SK-N-SH treated with all-trans-retinoic acid at 6 μM for 48 hours (cell line): Measurements from ENCODE around the gene MRPL42.

ENCODE experiments used
- ATAC-seq: fragments of 200-7000 bp; cut with Tn5 transposase; 3 replicates; pipeline ENCODE4 v1.9.1; 2020; ENCODE audit warnings: mild to moderate bottlenecking, moderate library complexity
- ARNTL ChIP-seq: fragments of 450-650 bp; formaldehyde crosslinking; IDR thresholded peaks from 2 replicates; pipeline ENCODE4 v1.5.0; 2020; ENCODE audit warnings: low read depth, mild to moderate bottlenecking, moderate library complexity, borderline replicate concordance
- BACH2 ChIP-seq: fragments of 250-450 bp; sonication (Bioruptor Pico); IDR thresholded peaks from 2 replicates; pipeline ENCODE4 v1.9.0; 2021; ENCODE audit warnings: mild to moderate bottlenecking, borderline replicate concordance
- CREB5 ChIP-seq: fragments of 250-450 bp; sonication (Bioruptor Pico); IDR thresholded peaks from 2 replicates; pipeline ENCODE4 v1.5.1; 2020; ENCODE audit warnings: low read depth, mild to moderate bottlenecking, moderate library complexity
- CSDC2 ChIP-seq: fragments of 250-450 bp; sonication (Bioruptor Pico); IDR thresholded peaks from 2 replicates; pipeline ENCODE4 v1.5.0; 2020; ENCODE audit warnings: mild to moderate bottlenecking, moderate library complexity
- ESRRG ChIP-seq: fragments of 250-450 bp; sonication (Bioruptor Pico); IDR thresholded peaks from 2 replicates; pipeline ENCODE4 v1.6.1; 2021; ENCODE audit warnings: mild to moderate bottlenecking
- GLIS3 ChIP-seq: fragments of 250-450 bp; sonication (Bioruptor Pico); IDR thresholded peaks from 2 replicates; pipeline ENCODE4 v1.5.0; 2020; ENCODE audit warnings: mild to moderate bottlenecking, moderate library complexity
- ISL1 ChIP-seq: fragments of 250-450 bp; sonication (Bioruptor Pico); IDR thresholded peaks from 2 replicates; pipeline ENCODE4 v2.1.2; 2022; ENCODE audit warnings: mild to moderate bottlenecking, moderate library complexity
- PPARA ChIP-seq: fragments of 250-450 bp; sonication (Bioruptor Pico); IDR thresholded peaks from 2 replicates; pipeline ENCODE4 v1.5.0; 2020; ENCODE audit warnings: mild to moderate bottlenecking, borderline replicate concordance
- RARB ChIP-seq: fragments of 250-450 bp; sonication (Bioruptor Pico); IDR thresholded peaks from 2 replicates; pipeline ENCODE4 v1.8.0; 2021; ENCODE audit warnings: mild to moderate bottlenecking, moderate library complexity
- SNAI2 ChIP-seq: fragments of 250-450 bp; sonication (Bioruptor Pico); IDR thresholded peaks from 2 replicates; pipeline ENCODE4 v1.5.0; 2020; ENCODE audit warnings: mild to moderate bottlenecking, moderate library complexity
- TCF4 ChIP-seq: fragments of 250-450 bp; sonication (Bioruptor Pico); IDR thresholded peaks from 2 replicates; pipeline ENCODE4 v1.8.0; 2021; ENCODE audit warnings: mild to moderate bottlenecking, moderate library complexity, borderline replicate concordance
- TOX ChIP-seq: fragments of 250-450 bp; sonication (Bioruptor Pico); IDR thresholded peaks from 2 replicates; pipeline ENCODE4 v1.8.0; 2021; ENCODE audit warnings: mild to moderate bottlenecking, moderate library complexity, borderline replicate concordance
- ZFP3 ChIP-seq: fragments of 250-450 bp; sonication (Bioruptor Pico); IDR thresholded peaks from 2 replicates; pipeline ENCODE4 v1.5.0; 2020; ENCODE audit warnings: mild to moderate bottlenecking, moderate library complexity
- ZFP30 ChIP-seq: fragments of 450-650 bp; formaldehyde crosslinking; IDR thresholded peaks from 2 replicates; pipeline ENCODE4 v1.5.0; 2022; ENCODE audit warnings: mild to moderate bottlenecking, moderate library complexity
- ZNF565 ChIP-seq: fragments of 450-650 bp; formaldehyde crosslinking; conservative IDR thresholded peaks from 2 replicates; pipeline ENCODE4 v1.5.0; 2020; ENCODE audit warnings: low read depth, mild to moderate bottlenecking, moderate library complexity
- ZNF70 ChIP-seq: fragments of 450-650 bp; formaldehyde crosslinking; IDR thresholded peaks from 2 replicates; pipeline ENCODE4 v1.5.0; 2020; ENCODE audit warnings: mild to moderate bottlenecking, moderate library complexity
- ZNF8 ChIP-seq: fragments of 450-650 bp; formaldehyde crosslinking; IDR thresholded peaks from 2 replicates; pipeline ENCODE4 v1.5.0; 2020; ENCODE audit warnings: mild to moderate bottlenecking, moderate library complexity
- TF ChIP-seq, protein P1 (sequence below): fragments of 250-450 bp; sonication (Bioruptor Pico); IDR thresholded peaks from 2 replicates; pipeline ENCODE4 v1.8.0; 2020; ENCODE audit warnings: mild to moderate bottlenecking, moderate library complexity, borderline replicate concordance
- TF ChIP-seq, protein P2 (sequence below): fragments of 250-450 bp; sonication (Bioruptor Pico); IDR thresholded peaks from 2 replicates; pipeline ENCODE4 v1.5.0; 2020; ENCODE audit warnings: mild to moderate bottlenecking, moderate library complexity
- TF ChIP-seq, protein P3 (sequence below): fragments of 250-450 bp; sonication (Bioruptor Pico); IDR thresholded peaks from 2 replicates; pipeline ENCODE4 v1.8.0; 2021; ENCODE audit warnings: low read depth, mild to moderate bottlenecking, moderate library complexity, borderline replicate concordance
- TF ChIP-seq, protein P4 (sequence below): fragments of 250-450 bp; sonication (Bioruptor Pico); IDR thresholded peaks from 2 replicates; pipeline ENCODE4 v1.5.1; 2021; ENCODE audit warnings: mild to moderate bottlenecking, moderate library complexity

The MRPL42 gene

GRCh38 chr12:93459097-93459496 is 8.2 kb upstream of the MRPL42 start:
- ATAC-seq: no peak
- TF ChIP-seq BACH2: no peak
- TF ChIP-seq, protein P1, sequence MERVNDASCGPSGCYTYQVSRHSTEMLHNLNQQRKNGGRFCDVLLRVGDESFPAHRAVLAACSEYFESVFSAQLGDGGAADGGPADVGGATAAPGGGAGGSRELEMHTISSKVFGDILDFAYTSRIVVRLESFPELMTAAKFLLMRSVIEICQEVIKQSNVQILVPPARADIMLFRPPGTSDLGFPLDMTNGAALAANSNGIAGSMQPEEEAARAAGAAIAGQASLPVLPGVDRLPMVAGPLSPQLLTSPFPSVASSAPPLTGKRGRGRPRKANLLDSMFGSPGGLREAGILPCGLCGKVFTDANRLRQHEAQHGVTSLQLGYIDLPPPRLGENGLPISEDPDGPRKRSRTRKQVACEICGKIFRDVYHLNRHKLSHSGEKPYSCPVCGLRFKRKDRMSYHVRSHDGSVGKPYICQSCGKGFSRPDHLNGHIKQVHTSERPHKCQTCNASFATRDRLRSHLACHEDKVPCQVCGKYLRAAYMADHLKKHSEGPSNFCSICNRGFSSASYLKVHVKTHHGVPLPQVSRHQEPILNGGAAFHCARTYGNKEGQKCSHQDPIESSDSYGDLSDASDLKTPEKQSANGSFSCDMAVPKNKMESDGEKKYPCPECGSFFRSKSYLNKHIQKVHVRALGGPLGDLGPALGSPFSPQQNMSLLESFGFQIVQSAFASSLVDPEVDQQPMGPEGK (CRISPR knock-in tag): no peak
- no peak for TF ChIP-seq CREB5 (CRISPR knock-in tag)
- TF ChIP-seq TOX (CRISPR knock-in tag): no peak
- no peak for TF ChIP-seq PPARA
- TF ChIP-seq ISL1 (CRISPR knock-in tag): no peak
- no peak for TF ChIP-seq ZFP30
- no peak for TF ChIP-seq ZFP3 (CRISPR knock-in tag)
- no peak for TF ChIP-seq TCF4 (CRISPR knock-in tag)
- TF ChIP-seq ZNF565 (CRISPR knock-in tag): no peak
- TF ChIP-seq, protein P2, sequence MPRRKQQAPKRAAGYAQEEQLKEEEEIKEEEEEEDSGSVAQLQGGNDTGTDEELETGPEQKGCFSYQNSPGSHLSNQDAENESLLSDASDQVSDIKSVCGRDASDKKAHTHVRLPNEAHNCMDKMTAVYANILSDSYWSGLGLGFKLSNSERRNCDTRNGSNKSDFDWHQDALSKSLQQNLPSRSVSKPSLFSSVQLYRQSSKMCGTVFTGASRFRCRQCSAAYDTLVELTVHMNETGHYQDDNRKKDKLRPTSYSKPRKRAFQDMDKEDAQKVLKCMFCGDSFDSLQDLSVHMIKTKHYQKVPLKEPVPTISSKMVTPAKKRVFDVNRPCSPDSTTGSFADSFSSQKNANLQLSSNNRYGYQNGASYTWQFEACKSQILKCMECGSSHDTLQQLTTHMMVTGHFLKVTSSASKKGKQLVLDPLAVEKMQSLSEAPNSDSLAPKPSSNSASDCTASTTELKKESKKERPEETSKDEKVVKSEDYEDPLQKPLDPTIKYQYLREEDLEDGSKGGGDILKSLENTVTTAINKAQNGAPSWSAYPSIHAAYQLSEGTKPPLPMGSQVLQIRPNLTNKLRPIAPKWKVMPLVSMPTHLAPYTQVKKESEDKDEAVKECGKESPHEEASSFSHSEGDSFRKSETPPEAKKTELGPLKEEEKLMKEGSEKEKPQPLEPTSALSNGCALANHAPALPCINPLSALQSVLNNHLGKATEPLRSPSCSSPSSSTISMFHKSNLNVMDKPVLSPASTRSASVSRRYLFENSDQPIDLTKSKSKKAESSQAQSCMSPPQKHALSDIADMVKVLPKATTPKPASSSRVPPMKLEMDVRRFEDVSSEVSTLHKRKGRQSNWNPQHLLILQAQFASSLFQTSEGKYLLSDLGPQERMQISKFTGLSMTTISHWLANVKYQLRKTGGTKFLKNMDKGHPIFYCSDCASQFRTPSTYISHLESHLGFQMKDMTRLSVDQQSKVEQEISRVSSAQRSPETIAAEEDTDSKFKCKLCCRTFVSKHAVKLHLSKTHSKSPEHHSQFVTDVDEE (CRISPR knock-in tag): no peak
- TF ChIP-seq, protein P3, sequence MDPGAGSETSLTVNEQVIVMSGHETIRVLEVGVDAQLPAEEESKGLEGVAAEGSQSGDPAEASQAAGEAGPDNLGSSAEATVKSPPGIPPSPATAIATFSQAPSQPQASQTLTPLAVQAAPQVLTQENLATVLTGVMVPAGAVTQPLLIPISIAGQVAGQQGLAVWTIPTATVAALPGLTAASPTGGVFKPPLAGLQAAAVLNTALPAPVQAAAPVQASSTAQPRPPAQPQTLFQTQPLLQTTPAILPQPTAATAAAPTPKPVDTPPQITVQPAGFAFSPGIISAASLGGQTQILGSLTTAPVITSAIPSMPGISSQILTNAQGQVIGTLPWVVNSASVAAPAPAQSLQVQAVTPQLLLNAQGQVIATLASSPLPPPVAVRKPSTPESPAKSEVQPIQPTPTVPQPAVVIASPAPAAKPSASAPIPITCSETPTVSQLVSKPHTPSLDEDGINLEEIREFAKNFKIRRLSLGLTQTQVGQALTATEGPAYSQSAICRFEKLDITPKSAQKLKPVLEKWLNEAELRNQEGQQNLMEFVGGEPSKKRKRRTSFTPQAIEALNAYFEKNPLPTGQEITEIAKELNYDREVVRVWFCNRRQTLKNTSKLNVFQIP (CRISPR knock-in tag): no peak
- TF ChIP-seq RARB (CRISPR knock-in tag): no peak
- no peak for TF ChIP-seq ZNF70 (CRISPR knock-in tag)
- TF ChIP-seq ARNTL (CRISPR knock-in tag): no peak
- TF ChIP-seq SNAI2: no peak
- TF ChIP-seq ZNF8 (CRISPR knock-in tag): no peak
- TF ChIP-seq, all 23 proteins: peak for 0

DNA sequence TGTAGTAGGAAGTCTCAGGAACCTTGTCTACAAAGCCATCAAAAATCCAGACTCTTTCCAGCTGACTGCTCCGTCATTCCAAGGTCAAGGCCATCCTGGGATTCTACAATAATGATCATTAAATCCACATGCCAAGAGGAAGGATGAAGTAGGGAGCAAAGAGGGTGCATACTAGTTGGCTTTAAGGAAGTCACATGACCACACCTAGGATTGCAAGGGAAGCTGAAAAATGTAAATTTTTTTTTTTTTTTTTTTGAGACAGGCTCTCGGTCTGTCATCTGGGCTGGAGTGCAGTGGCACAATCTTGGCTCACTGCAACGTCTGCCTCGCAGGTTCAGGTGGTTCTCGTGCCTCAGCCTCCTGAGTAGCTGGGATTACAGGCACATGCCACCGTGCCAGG is 7.3 kb upstream of the MRPL42 start:
- ATAC-seq: no peak
- TF ChIP-seq CREB5 (CRISPR knock-in tag): no peak
- no peak for TF ChIP-seq GLIS3
- no peak for TF ChIP-seq PPARA
- TF ChIP-seq TCF4 (CRISPR knock-in tag): no peak
- TF ChIP-seq, protein P4, sequence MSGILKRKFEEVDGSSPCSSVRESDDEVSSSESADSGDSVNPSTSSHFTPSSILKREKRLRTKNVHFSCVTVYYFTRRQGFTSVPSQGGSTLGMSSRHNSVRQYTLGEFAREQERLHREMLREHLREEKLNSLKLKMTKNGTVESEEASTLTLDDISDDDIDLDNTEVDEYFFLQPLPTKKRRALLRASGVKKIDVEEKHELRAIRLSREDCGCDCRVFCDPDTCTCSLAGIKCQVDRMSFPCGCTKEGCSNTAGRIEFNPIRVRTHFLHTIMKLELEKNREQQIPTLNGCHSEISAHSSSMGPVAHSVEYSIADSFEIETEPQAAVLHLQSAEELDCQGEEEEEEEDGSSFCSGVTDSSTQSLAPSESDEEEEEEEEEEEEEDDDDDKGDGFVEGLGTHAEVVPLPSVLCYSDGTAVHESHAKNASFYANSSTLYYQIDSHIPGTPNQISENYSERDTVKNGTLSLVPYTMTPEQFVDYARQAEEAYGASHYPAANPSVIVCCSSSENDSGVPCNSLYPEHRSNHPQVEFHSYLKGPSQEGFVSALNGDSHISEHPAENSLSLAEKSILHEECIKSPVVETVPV (CRISPR knock-in tag): no peak
- TF ChIP-seq ZNF565 (CRISPR knock-in tag): no peak
- TF ChIP-seq ESRRG (CRISPR knock-in tag): no peak
- no peak for TF ChIP-seq ZFP3 (CRISPR knock-in tag)
- TF ChIP-seq CSDC2 (CRISPR knock-in tag): no peak
- TF ChIP-seq SNAI2: no peak
- TF ChIP-seq ZNF8 (CRISPR knock-in tag): no peak
- TF ChIP-seq ZNF70 (CRISPR knock-in tag): no peak
- TF ChIP-seq, protein P3 (CRISPR knock-in tag): no peak
